B cell (primary cell): ENCODE results near the gene PKIB. TPM values are rescaled to one million over a fixed set of nuclear protein-coding genes. Genes with fewer than 3 reads are reported as not detected.

Experiments
- ATAC-seq: fragments of 200-7000 bp; cut with Tn5 transposase; one replicate; pipeline ENCODE4 v1.10.0; 2021; ENCODE audit warnings: low read depth, mild to moderate bottlenecking, moderate number of reproducible peaks, moderate library complexity
- CTCF ChIA-PET: fragments of 350-600 bp; sonication (Branson Sonifier 250); formaldehyde crosslinking; loops from one replicate; lab custom pipeline; 2021; ENCODE audit warnings: antibody characterized with exemption, inconsistent platforms; lab: Charles Lee
- POLR2A ChIA-PET: fragments of 350-600 bp; sonication (Branson Sonifier 250); formaldehyde crosslinking; loops from one replicate; lab custom pipeline; 2021; ENCODE audit warnings: antibody characterized with exemption; lab: Charles Lee
- DNase-seq: peaks from one replicate; pipeline ENCODE4 v3.0.0; 2013
- H2AFZ ChIP-seq: 2 replicates; pipeline ENCODE4 v1.6.1; 2012; ENCODE audit warnings: mild to moderate bottlenecking, low read depth, low read length; ENCODE audit not compliant: insufficient read depth, poor library complexity, severe bottlenecking
- H3K27ac ChIP-seq, 2 donors: 1 replicate in 1 of 2; 2 replicates in 1 of 2; pipeline ENCODE4 v1.5.1; 2012 to 2013; ENCODE audit warnings: low read length in 2 of 2, mild to moderate bottlenecking in 2 of 2, moderate library complexity in 1 of 2
- H3K27me3 ChIP-seq, 4 experiments: fragments of 200-600 bp in 1 of 4; sonication (generic) in 1 of 4; replicated peaks in 1 of 4; 1 replicate in 2 of 4; 2 replicates in 2 of 4; pipeline versions ENCODE4 v1.6.1 to v1.7.0; 2013 to 2016; ENCODE audit warnings: low read length in 3 of 4, mild to moderate bottlenecking in 2 of 4, mixed read lengths in 1 of 4, moderate library complexity in 1 of 4; ENCODE audit not compliant: insufficient read depth in 4 of 4, control insufficient read depth in 3 of 4; ENCODE audit errors: control extremely low read depth in 1 of 4
- H3K36me3 ChIP-seq, 2 experiments: replicated peaks in 1 of 2; 1 replicate in 1 of 2; 2 replicates in 1 of 2; pipeline versions ENCODE4 v1.6.1 to v1.7.1; 2013; ENCODE audit warnings: low read length in 1 of 2; ENCODE audit not compliant: insufficient read depth in 2 of 2, control insufficient read depth in 1 of 2; ENCODE audit errors: control extremely low read depth in 1 of 2, extremely low read depth in 1 of 2
- H3K4me1 ChIP-seq, 2 donors: fragments of 200-600 bp in 1 of 2; sonication (generic) in 1 of 2; 1 replicate in 1 of 2; 2 replicates in 1 of 2; pipeline versions ENCODE4 v1.5.1 to v1.6.1; 2013 to 2017; ENCODE audit warnings: low read length in 2 of 2; ENCODE audit not compliant: control insufficient read depth in 2 of 2, insufficient read depth in 2 of 2
- H3K4me2 ChIP-seq: replicated peaks from 2 replicates; pipeline ENCODE3; 2012; ENCODE audit warnings: mild to moderate bottlenecking, low read depth, low read length; ENCODE audit not compliant: poor library complexity, severe bottlenecking
- H3K4me3 ChIP-seq, 5 experiments: fragments of 200-600 bp in 1 of 5; sonication (generic) in 1 of 5; 1 replicate in 3 of 5; 2 replicates in 2 of 5; pipeline versions ENCODE4 v1.5.1 to v1.7.0; 2011 to 2016; ENCODE audit warnings: low read length in 4 of 5, mild to moderate bottlenecking in 4 of 5, low read depth in 2 of 5, control low read depth in 1 of 5, moderate library complexity in 1 of 5; ENCODE audit not compliant: insufficient read depth in 1 of 5; ENCODE audit errors: control extremely low read depth in 1 of 5, extremely low read depth in 1 of 5
- H3K79me2 ChIP-seq: fragments of 200-600 bp; sonication (generic); one replicate; pipeline ENCODE4 v1.6.0; 2016; ENCODE audit warnings: low read length; ENCODE audit not compliant: control insufficient read depth, insufficient read depth
- H3K9ac ChIP-seq: fragments of 200-600 bp; sonication (generic); 2 replicates; pipeline ENCODE4 v1.6.1; 2017; ENCODE audit warnings: mild to moderate bottlenecking, low read length, moderate library complexity
- H3K9me3 ChIP-seq, 3 donors: one replicate each; pipeline versions ENCODE4 v1.6.1 to v1.7.1; 2013; ENCODE audit warnings: low read length in 2 of 3; ENCODE audit not compliant: control insufficient read depth in 2 of 3, insufficient read depth in 1 of 3; ENCODE audit errors: control extremely low read depth in 1 of 3
- H4K20me1 ChIP-seq: 2 replicates; pipeline ENCODE4 v1.6.0; 2012; ENCODE audit warnings: mild to moderate bottlenecking, low read length; ENCODE audit not compliant: insufficient read depth, control insufficient read depth, poor library complexity, severe bottlenecking
- H3K27ac Mint-ChIP-seq: one replicate; pipeline ENCODE4 v1.8.0; 2021; ENCODE audit warnings: mixed read lengths
- H3K27me3 Mint-ChIP-seq: one replicate; pipeline ENCODE4 v1.8.0; 2021; ENCODE audit warnings: mixed read lengths
- H3K4me1 Mint-ChIP-seq: one replicate; pipeline ENCODE4 v1.8.0; 2021; ENCODE audit warnings: mixed read lengths
- H3K4me3 Mint-ChIP-seq: one replicate; pipeline ENCODE4 v1.8.0; 2021; ENCODE audit warnings: mixed read lengths
- H3K9me3 Mint-ChIP-seq: one replicate; pipeline ENCODE4 v1.8.0; 2022; ENCODE audit warnings: mixed read lengths; ENCODE audit not compliant: insufficient read depth
- CTCF ChIP-seq: fragments of 200-600 bp; IDR thresholded peaks from one replicate; pipeline ENCODE4 v1.8.0; 2022; ENCODE audit warnings: antibody characterized with exemption, mild to moderate bottlenecking
- EZH2 ChIP-seq: IDR thresholded peaks from 2 replicates; pipeline ENCODE4 v1.6.1; 2012; ENCODE audit warnings: borderline replicate concordance, low read depth, mild to moderate bottlenecking, moderate library complexity, low read length; ENCODE audit not compliant: insufficient read depth, poor library complexity, severe bottlenecking
- WGBS: methylation state at CpG from one replicate; pipeline ENCODE4 v1.1.5; 2013; ENCODE audit warnings: missing lambda C conversion rate; ENCODE audit not compliant: insufficient coverage; 5-methylcytosine and 5-hydroxymethylcytosine counted together
- intact Hi-C: fragments of 100-400 bp; cut with micrococcal nuclease; formaldehyde crosslinking; loops from one replicate; pipeline ENCODE4 v1.10.0; 2022
- polyA plus RNA-seq: library from polyadenylated mRNA; depleted of rRNA; stranded (reverse); fragments of >200 nt; gene quantifications from 2 replicates; pipeline ENCODE4 v1.2.3, GENCODE V29; 2012
- total RNA-seq, 2 donors: library from RNA; stranded (reverse); fragments of 120-200 nt in 1 of 2; gene quantifications; 1 replicate in 1 of 2; 2 replicates in 1 of 2; pipeline versions ENCODE4 v1.2.3 to v1.2.4, GENCODE V29; 2013 to 2022

Gene PKIB
- total and polyA plus RNA-seq, 2 donors (not counting 1 experiment from before 2014, with no cell fraction given), result 0.27 to 1.2 TPM

GRCh38 chr6:122696079-122696478, 85.9 kb downstream of the PKIB start:
- Histone ChIP-seq H3K27me3 (no peaks in the 10 kb centered on the region), H3K4me3 (no peak overlapping the region), H3K4me2 (no peak overlapping the region), H3K4me1 (no peaks in the 10 kb centered on the region), H3K9ac (no peak overlapping the region), H3K79me2 (no peaks in the 10 kb centered on the region), H4K20me1 (no peaks in the 10 kb centered on the region), H3K27ac (no peak overlapping the region), H3K9me3 (no peaks in the 10 kb centered on the region), H2AFZ (no peak overlapping the region), H3K36me3 (no peaks in the 10 kb centered on the region)
- Mint-ChIP-seq H3K4me1 (no peaks in the 10 kb centered on the region), H3K9me3 (peaks cover 2% of the 10 kb centered on the region), H3K27me3 (peaks cover 5% of the 10 kb centered on the region), H3K27ac (no peak overlapping the region), H3K4me3 (no peak overlapping the region)
- no peak for TF ChIP-seq CTCF
- TF ChIP-seq EZH2, result no peak
- ChIA-PET POLR2A (no interaction called here), CTCF (interaction anchor here (1.2 kb wide), 1 partner anchor 34 kb away, joined by 3 read pairs; no protein-coding TSS in a partner anchor)
- no peak for DNase-seq
- intact Hi-C loops, result no loop called here
- no peak for ATAC-seq
- WGBS, result 46% methylated on average over 1 of the region's 2 CpGs

- Histone ChIP-seq H2AFZ (no peak overlapping the region), H3K9ac (no peak overlapping the region), H3K4me1 (no peaks in the 10 kb centered on the region), H3K27ac (no peak overlapping the region), H3K36me3 (no peaks in the 10 kb centered on the region), H4K20me1 (no peaks in the 10 kb centered on the region), H3K9me3 (no peaks in the 10 kb centered on the region), H3K27me3 (no peaks in the 10 kb centered on the region), H3K79me2 (no peaks in the 10 kb centered on the region), H3K4me3 (no peak overlapping the region), H3K4me2 (no peak overlapping the region)
- CTCF ChIA-PET, result interaction anchor here (1.2 kb wide), 1 partner anchor 33 kb away, joined by 3 read pairs; no protein-coding TSS in a partner anchor
- no peak overlapping the region for H3K4me3 Mint-ChIP-seq
- no peak for ATAC-seq
- POLR2A ChIA-PET, result no interaction called here
- intact Hi-C loops, result no loop called here
- no peaks in the 10 kb centered on the region for H3K9me3 Mint-ChIP-seq
- TF ChIP-seq CTCF (no peak), EZH2 (no peak)
- peaks cover 5% of the 10 kb centered on the region for H3K27me3 Mint-ChIP-seq
- H3K27ac Mint-ChIP-seq, result no peak overlapping the region
- no peak for DNase-seq
- H3K4me1 Mint-ChIP-seq, result no peaks in the 10 kb centered on the region
Measured at GRCh38 chr6:122696853-122697252, 86.6 kb downstream of the PKIB start.
